B cell (primary cell): ENCODE measurements around the gene MTSS2.

Experiments used
- EZH2 ChIP-seq: IDR thresholded peaks from 2 replicates; pipeline ENCODE4 v1.6.1; 2012; ENCODE audit warnings: borderline replicate concordance, low read depth, mild to moderate bottlenecking, moderate library complexity, low read length; ENCODE audit not compliant: insufficient read depth, poor library complexity, severe bottlenecking
- TF ChIP-seq, protein P1 (sequence below): fragments of 200-600 bp; IDR thresholded peaks from one replicate; pipeline ENCODE4 v1.8.0; 2022; ENCODE audit warnings: antibody characterized with exemption, mild to moderate bottlenecking

DNA sequence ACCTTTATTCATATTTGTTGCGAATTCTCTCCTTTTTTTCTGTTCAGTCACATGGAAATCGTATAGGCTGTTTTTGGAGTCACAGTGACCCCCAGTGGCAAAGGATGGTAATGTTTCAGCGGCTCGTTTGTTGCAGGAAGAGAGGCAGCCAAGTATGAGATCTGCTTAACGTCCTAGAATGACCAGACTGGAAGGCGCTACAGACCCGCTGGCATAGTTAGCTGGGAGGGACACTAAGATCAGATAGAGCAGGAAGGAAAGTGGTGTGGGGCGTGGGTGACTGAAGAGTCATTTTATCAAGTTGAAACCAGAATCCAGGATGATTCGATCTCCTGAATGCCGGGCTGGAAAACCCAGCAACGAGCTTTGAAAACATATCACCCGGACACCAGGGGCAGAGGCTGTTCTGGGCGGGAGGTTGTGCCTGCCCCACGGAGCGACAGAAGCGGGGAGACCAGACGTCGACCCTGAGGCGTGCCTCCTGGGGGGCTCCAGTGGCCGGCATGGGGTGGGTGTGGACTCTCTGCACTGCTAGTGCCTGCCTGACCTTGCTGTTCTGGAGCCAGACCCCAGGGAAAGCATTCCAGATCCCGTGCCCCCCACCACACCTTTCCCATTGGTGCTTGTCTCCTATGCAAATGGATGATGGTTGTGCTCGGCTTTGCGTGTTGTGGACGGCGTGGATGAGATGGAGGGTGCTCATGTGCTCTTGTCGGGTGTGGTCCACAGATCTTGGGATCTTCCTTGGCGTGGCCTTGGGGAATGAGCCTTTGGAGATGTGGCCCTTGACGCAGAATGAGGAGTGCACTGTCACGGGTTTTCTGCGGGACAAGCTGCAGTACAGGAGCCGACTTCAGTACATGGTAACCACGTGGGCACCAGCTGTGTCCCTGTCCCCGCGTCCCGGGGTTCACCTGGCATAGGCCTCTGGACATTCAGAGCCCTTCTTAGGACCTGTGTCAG, 31.8 kb downstream of the MTSS2 start:
- TF ChIP-seq, protein P1, sequence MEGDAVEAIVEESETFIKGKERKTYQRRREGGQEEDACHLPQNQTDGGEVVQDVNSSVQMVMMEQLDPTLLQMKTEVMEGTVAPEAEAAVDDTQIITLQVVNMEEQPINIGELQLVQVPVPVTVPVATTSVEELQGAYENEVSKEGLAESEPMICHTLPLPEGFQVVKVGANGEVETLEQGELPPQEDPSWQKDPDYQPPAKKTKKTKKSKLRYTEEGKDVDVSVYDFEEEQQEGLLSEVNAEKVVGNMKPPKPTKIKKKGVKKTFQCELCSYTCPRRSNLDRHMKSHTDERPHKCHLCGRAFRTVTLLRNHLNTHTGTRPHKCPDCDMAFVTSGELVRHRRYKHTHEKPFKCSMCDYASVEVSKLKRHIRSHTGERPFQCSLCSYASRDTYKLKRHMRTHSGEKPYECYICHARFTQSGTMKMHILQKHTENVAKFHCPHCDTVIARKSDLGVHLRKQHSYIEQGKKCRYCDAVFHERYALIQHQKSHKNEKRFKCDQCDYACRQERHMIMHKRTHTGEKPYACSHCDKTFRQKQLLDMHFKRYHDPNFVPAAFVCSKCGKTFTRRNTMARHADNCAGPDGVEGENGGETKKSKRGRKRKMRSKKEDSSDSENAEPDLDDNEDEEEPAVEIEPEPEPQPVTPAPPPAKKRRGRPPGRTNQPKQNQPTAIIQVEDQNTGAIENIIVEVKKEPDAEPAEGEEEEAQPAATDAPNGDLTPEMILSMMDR, result peak; percentile 88
- TF ChIP-seq EZH2, result no peak
